HFF-Myc (cell line): Measurements from ENCODE around the gene REG4.

Source experiments
- DNase-seq: peaks from one replicate; pipeline ENCODE4 v3.0.0-alpha.2; 2011; ENCODE audit warnings: low read depth; ENCODE audit errors: extremely low read depth
- H3K4me3 ChIP-seq: replicated peaks from 2 replicates; pipeline ENCODE4 v1.5.1; 2011; ENCODE audit warnings: low read depth, mild to moderate bottlenecking, control low read depth, low read length
- TF ChIP-seq, protein P1 (sequence below): IDR thresholded peaks from 2 replicates; pipeline ENCODE4 v1.5.1; 2012; ENCODE audit warnings: mild to moderate bottlenecking, low read depth, low read length, control low read depth; ENCODE audit errors: missing control alignments

The REG4 gene

DNA sequence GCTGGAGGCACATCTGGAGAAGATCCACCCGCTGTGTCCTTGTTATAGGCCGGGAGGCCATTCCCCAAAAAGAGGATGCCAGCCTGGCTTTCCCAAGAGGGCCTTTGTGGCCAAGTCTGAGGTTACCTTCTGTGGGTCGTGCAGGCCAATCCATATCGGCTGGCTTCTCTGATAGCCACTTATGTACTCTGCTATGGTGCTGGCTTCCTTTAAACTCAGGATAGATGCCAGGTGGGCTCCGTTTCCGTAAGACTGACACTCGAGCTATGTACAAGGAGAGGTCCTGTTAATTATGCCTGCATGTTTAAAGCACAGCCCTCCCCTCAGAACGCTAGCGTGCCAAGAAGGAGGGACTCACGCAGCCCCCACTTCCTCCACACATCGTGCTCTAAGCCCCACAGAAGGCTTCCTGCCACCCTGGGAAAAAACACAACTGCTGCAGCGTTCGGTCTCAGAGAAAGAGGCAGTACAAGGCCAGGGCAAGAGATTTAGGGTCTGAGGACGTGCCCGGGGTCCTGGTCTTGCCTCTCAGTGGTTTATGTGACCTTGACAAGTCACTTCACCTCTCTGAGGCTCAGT, 11.6 kb downstream of the REG4 start:
- DNase-seq: no peak
- no peak overlapping the region for H3K4me3 ChIP-seq
- TF ChIP-seq, protein P1, sequence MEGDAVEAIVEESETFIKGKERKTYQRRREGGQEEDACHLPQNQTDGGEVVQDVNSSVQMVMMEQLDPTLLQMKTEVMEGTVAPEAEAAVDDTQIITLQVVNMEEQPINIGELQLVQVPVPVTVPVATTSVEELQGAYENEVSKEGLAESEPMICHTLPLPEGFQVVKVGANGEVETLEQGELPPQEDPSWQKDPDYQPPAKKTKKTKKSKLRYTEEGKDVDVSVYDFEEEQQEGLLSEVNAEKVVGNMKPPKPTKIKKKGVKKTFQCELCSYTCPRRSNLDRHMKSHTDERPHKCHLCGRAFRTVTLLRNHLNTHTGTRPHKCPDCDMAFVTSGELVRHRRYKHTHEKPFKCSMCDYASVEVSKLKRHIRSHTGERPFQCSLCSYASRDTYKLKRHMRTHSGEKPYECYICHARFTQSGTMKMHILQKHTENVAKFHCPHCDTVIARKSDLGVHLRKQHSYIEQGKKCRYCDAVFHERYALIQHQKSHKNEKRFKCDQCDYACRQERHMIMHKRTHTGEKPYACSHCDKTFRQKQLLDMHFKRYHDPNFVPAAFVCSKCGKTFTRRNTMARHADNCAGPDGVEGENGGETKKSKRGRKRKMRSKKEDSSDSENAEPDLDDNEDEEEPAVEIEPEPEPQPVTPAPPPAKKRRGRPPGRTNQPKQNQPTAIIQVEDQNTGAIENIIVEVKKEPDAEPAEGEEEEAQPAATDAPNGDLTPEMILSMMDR: no peak

DNA sequence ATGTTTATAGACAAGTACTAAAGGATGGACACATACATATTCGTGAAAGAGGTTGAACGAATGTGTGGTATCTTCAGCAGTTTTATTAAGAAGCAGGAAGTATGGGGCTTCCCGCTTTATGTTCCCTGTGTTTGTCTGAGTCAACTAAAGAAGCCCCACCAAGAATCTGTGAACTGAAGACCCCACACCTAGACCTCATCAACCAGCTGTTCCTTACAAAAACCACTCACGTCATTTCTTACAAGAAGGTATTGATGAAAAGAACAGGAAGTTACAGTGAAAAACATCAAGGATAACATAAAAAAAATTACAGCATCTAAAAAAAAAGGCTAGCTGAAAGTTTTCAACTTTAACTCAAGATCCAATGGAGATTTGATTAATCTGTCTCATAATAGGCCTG, 12.3 kb downstream of the REG4 start:
- DNase-seq: no peak
- TF ChIP-seq, protein P1: no peak
- H3K4me3 ChIP-seq: no peak overlapping the region

DNA sequence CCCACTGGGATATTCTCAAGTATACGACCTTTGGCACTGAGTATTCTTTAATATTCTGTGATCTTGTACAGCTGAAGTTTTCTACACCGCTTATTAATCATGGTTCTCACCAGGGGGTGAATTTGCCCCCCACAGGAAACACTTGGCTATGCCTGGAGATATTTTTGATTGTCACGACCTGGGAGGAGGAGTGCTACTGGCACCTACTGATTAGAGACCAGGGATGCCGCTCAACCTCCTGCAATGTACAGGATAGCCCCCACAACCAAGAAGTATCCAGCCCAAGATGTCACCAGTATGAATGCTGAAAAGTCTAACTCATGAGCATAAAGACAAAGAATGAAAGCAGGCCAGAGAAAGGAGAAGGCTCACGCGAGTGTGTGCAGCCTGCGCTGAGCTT, 13.7 kb downstream of the REG4 start:
- TF ChIP-seq, protein P1: no peak

DNA sequence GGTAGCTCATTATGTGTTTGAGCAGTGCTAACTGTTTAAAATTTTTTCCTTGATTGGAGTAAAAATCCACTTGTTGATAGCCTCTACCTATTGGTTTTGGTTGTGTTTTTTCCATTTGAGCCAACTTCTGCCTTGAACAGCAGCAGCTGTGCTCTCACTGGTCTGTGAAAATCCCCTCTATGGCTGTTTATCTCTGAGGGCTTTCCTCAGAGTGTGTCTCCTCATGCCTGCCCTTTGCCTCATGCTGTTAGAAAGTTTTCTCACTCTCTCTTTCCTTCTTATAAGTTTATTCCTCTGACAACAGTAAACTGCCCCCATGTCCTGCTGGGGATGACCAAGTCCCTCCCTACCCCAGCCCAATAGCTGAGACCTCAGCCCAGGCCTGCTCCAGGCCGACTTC, 14.1 kb downstream of the REG4 start:
- TF ChIP-seq, protein P1: no peak
- H3K4me3 ChIP-seq: no peak overlapping the region

More for the DNA sequence above, 13.7 kb downstream of the REG4 start:
- no peak for DNase-seq
- H3K4me3 ChIP-seq: no peak overlapping the region

DNA sequence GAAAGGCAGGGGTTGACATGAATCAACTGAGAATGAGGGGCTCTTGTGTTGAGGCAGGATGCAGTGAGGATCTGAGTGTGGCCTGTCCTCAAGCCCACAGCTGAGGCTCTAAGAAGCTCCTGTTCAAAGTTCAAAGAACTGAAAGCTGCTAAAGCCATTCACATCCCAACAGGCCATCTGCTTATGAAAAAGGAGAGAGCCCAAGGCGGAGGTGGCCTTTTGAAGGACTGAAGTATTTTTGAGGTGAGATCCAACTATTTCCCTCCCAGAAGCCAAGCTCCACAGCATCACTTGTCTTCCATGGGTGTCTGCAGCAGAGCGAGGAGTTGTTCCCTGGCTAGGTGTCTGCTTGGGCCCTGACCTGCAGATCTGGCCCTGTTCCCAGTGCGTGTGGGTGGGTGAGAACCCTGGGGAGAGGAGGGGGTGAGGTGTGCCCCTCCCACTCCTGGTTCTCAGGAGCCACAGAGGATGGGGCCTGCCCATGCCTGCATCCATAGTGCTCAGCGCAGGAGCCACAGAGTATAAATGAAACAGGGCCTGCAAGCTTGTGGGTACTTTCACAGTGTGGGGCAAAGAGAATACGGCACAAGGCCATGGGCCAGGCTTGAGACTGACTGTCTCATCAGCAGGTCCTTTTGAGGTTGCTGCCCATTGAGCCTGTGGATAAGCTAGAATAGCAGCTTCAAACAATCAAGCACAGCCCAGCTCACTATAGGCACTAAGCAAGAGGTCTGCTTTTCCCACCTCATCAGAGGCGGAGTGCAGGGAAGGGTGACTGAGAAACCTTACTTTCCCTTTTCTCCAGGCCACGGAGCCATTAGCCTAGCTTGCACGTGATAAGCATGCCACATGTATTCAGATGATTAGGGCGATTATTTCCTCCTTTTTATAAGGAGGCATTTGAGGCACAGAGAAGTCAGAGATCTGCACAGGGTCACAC, 15.7 kb downstream of the REG4 start:
- TF ChIP-seq, protein P1: no peak

More for the DNA sequence above, 14.1 kb downstream of the REG4 start:
- no peak for DNase-seq

DNA sequence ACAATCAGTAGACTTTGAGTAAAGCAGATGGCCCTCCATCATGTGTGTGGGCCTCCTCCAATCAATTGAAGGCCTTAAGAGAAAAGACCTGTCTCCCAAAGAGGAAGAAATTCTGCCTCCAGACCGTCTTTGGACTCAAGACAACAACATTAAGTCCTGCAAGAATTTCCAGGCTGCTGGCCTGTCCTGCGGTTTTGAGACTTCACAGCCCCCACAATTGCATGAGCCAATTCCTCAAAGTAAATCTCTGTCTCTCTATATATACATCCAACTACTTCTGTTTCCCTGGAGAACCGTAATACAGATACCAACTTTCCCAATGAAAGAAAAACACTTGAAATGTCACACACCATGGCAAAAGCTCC, 16.4 kb downstream of the REG4 start:
- H3K4me3 ChIP-seq: no peak overlapping the region
- TF ChIP-seq, protein P1: no peak
- DNase-seq: no peak

More for the DNA sequence above, 15.7 kb downstream of the REG4 start:
- DNase-seq: no peak
- H3K4me3 ChIP-seq: no peak overlapping the region
